CD4-positive, alpha-beta T cell (primary cell): ENCODE data around the gene SEMA3D. TPM values are rescaled to one million over a fixed set of nuclear protein-coding genes. Genes with fewer than 3 reads are reported as not detected.

Source experiments
- ATAC-seq: fragments of 200-7000 bp; cut with Tn5 transposase; one replicate; pipeline ENCODE4 v1.10.0; 2022; ENCODE audit warnings: mild to moderate bottlenecking; ENCODE audit not compliant: poor library complexity
- CTCF ChIA-PET: fragments of 350-600 bp; sonication (Branson Sonifier 250); formaldehyde crosslinking; loops from one replicate; lab custom pipeline; 2021; ENCODE audit warnings: antibody characterized with exemption, inconsistent platforms; lab: Charles Lee
- POLR2A ChIA-PET: fragments of 350-600 bp; sonication (Branson Sonifier 250); formaldehyde crosslinking; loops from one replicate; lab custom pipeline; 2021; ENCODE audit warnings: antibody characterized with exemption, inconsistent platforms; lab: Charles Lee
- DNase-seq, 14 experiments: peaks; one replicate each; pipeline ENCODE4 v3.0.0-alpha.2; 2013 to 2020; ENCODE audit warnings: mixed read lengths in 2 of 14
- H3K27ac ChIP-seq, 2 donors: one replicate each; pipeline versions ENCODE4 v1.5.1 to v1.7.0; 2013; ENCODE audit warnings: low read length in 2 of 2, low read depth in 1 of 2, mild to moderate bottlenecking in 1 of 2
- H3K27me3 ChIP-seq, 2 experiments: 1 replicate in 1 of 2; 2 replicates in 1 of 2; pipeline versions ENCODE4 v1.6.1 to v1.7.0; 2013; ENCODE audit warnings: low read length in 2 of 2, control low read depth in 1 of 2, mild to moderate bottlenecking in 1 of 2, moderate library complexity in 1 of 2; ENCODE audit not compliant: insufficient read depth in 2 of 2, control insufficient read depth in 1 of 2
- H3K36me3 ChIP-seq: one replicate; pipeline ENCODE4 v1.6.1; 2013; ENCODE audit warnings: low read length, control low read depth; ENCODE audit not compliant: insufficient read depth
- H3K4me1 ChIP-seq: one replicate; pipeline ENCODE4 v1.6.1; 2013; ENCODE audit warnings: low read length, control low read depth; ENCODE audit not compliant: insufficient read depth
- H3K4me3 ChIP-seq: one replicate; pipeline ENCODE4 v1.5.1; 2013; ENCODE audit warnings: mild to moderate bottlenecking, low read length, moderate library complexity
- H3K9me3 ChIP-seq, 2 experiments: 1 replicate in 1 of 2; 2 replicates in 1 of 2; pipeline versions ENCODE4 v1.6.1 to v1.7.0; 2013; ENCODE audit warnings: low read length in 2 of 2, mild to moderate bottlenecking in 2 of 2, control low read depth in 1 of 2, moderate library complexity in 1 of 2; ENCODE audit not compliant: control insufficient read depth in 1 of 2, insufficient read depth in 1 of 2
- H3K27ac Mint-ChIP-seq: one replicate; pipeline ENCODE4 v1.8.0; 2020; ENCODE audit warnings: mixed read lengths
- H3K27me3 Mint-ChIP-seq: one replicate; pipeline ENCODE4 v1.8.0; 2021; ENCODE audit warnings: mixed read lengths
- H3K36me3 Mint-ChIP-seq: one replicate; pipeline ENCODE4 v1.8.0; 2021; ENCODE audit warnings: low read depth, mixed read lengths
- H3K4me1 Mint-ChIP-seq: one replicate; pipeline ENCODE4 v1.8.0; 2021; ENCODE audit warnings: low read depth, mixed read lengths
- H3K4me3 Mint-ChIP-seq: one replicate; pipeline ENCODE4 v1.8.0; 2020; ENCODE audit warnings: mild to moderate bottlenecking, mixed read lengths
- H3K9me3 Mint-ChIP-seq: one replicate; pipeline ENCODE4 v1.8.0; 2020; ENCODE audit warnings: mixed read lengths
- CTCF ChIP-seq: fragments of 200-600 bp; IDR thresholded peaks from one replicate; pipeline ENCODE4 v1.8.0; 2022; ENCODE audit warnings: antibody characterized with exemption, mild to moderate bottlenecking
- intact Hi-C, 2 experiments: fragments of 100-400 bp; cut with DNase I in 1 of 2; cut with micrococcal nuclease in 1 of 2; formaldehyde crosslinking; loops; one replicate each; pipeline versions ENCODE4 v1.15.1 to v1.9.0; 2023 to 2025; cut with DNase I, micrococcal nuclease
- total RNA-seq, 174 experiments: library from RNA in 2 of 174; stranded (reverse) in 2 of 174; gene quantifications; one replicate each; pipeline ENCODE4 v1.2.3 and lab custom pipeline; 2021 to 2026

Gene SEMA3D
- total RNA-seq, 2 experiments from 2014 or later = not detected

- no peaks in the 10 kb centered on the region for H3K4me1 Mint-ChIP-seq
- ChIA-PET CTCF (no interaction called here), POLR2A (no interaction called here)
- no peak overlapping the region for H3K27ac Mint-ChIP-seq
- peaks cover 0 to 5% of the 10 kb centered on the region in 2 experiments for H3K9me3 ChIP-seq
- no peaks in the 10 kb centered on the region for H3K36me3 Mint-ChIP-seq
- no peak for TF ChIP-seq CTCF
- H3K36me3 ChIP-seq = no peaks in the 10 kb centered on the region
- H3K27me3 Mint-ChIP-seq = no peaks in the 10 kb centered on the region
- H3K27me3 ChIP-seq = no peaks in the 10 kb centered on the region
- no peak overlapping the region for H3K4me3 Mint-ChIP-seq
- no peak overlapping the region for H3K4me3 ChIP-seq
- ATAC-seq = no peak
- no peak overlapping the region for H3K27ac ChIP-seq
- no peaks in the 10 kb centered on the region for H3K9me3 Mint-ChIP-seq
- no peaks in the 10 kb centered on the region for H3K4me1 ChIP-seq
- no peak for DNase-seq
- intact Hi-C loops = no loop called here
Measured at GRCh38 chr7:85070967-85071628, 115.8 kb downstream of the SEMA3D start.

GRCh38 chr7:85068799-85069198, 118.1 kb downstream of the SEMA3D start:
- H3K4me1 Mint-ChIP-seq = no peaks in the 10 kb centered on the region
- Histone ChIP-seq H3K27me3 (no peaks in the 10 kb centered on the region), H3K4me3 (no peak overlapping the region), H3K36me3 (no peaks in the 10 kb centered on the region), H3K27ac (no peak overlapping the region), H3K9me3 (peaks cover 0 to 5% of the 10 kb centered on the region in 2 experiments), H3K4me1 (no peaks in the 10 kb centered on the region)
- DNase-seq (no peak), ATAC-seq (no peak)
- intact Hi-C loops = no loop called here
- H3K27me3 Mint-ChIP-seq = no peaks in the 10 kb centered on the region
- ChIA-PET POLR2A (no interaction called here), CTCF (no interaction called here)
- H3K27ac Mint-ChIP-seq = no peak overlapping the region
- no peaks in the 10 kb centered on the region for H3K36me3 Mint-ChIP-seq
- no peak overlapping the region for H3K4me3 Mint-ChIP-seq
- TF ChIP-seq CTCF = no peak
- H3K9me3 Mint-ChIP-seq = no peaks in the 10 kb centered on the region

- ATAC-seq = no peak
Measured at GRCh38 chr7:85067371-85067770, 119.5 kb downstream of the SEMA3D start.

More at GRCh38 chr7:85067371-85067770, 119.5 kb downstream of the SEMA3D start:
- ChIA-PET CTCF (no interaction called here), POLR2A (no interaction called here)
- Histone ChIP-seq H3K27me3 (no peaks in the 10 kb centered on the region), H3K4me3 (no peak overlapping the region), H3K36me3 (no peaks in the 10 kb centered on the region), H3K4me1 (no peaks in the 10 kb centered on the region), H3K9me3 (peaks cover 0 to 5% of the 10 kb centered on the region in 2 experiments), H3K27ac (no peak overlapping the region)
- Mint-ChIP-seq H3K27ac (no peak overlapping the region), H3K4me1 (no peaks in the 10 kb centered on the region), H3K9me3 (no peaks in the 10 kb centered on the region), H3K36me3 (no peaks in the 10 kb centered on the region), H3K27me3 (no peaks in the 10 kb centered on the region), H3K4me3 (no peak overlapping the region)
- intact Hi-C loops = no loop called here
- DNase-seq = no peak
- no peak for TF ChIP-seq CTCF
